Loucy (cell line): ENCODE data around the gene ASCC2.

Experiments used
- H2AFZ ChIP-seq: fragments of 200-600 bp; sonication (generic); 2 replicates; pipeline ENCODE4 v1.6.0; 2016; ENCODE audit warnings: antibody characterized with exemption, mild to moderate bottlenecking, low read length, moderate library complexity
- H3F3A ChIP-seq: fragments of 200-600 bp; 2 replicates; pipeline ENCODE4 v1.6.0; 2016; ENCODE audit warnings: antibody characterized with exemption, low read depth, mild to moderate bottlenecking
- H3K27me3 ChIP-seq: fragments of 200-600 bp; sonication (generic); 2 replicates; pipeline ENCODE4 v1.6.1; 2014; ENCODE audit warnings: low read length, mild to moderate bottlenecking; ENCODE audit not compliant: insufficient read depth, poor library complexity, severe bottlenecking
- H3K36me3 ChIP-seq: fragments of 200-600 bp; sonication (generic); 2 replicates; pipeline ENCODE4 v1.6.1; 2016; ENCODE audit warnings: low read length; ENCODE audit not compliant: insufficient read depth
- H3K4me1 ChIP-seq: fragments of 200-600 bp; sonication (generic); 2 replicates; pipeline ENCODE4 v1.5.1; 2014; ENCODE audit warnings: low read length, mild to moderate bottlenecking; ENCODE audit not compliant: insufficient read depth, poor library complexity, severe bottlenecking
- H3K4me2 ChIP-seq: fragments of 200-600 bp; sonication (generic); 2 replicates; pipeline ENCODE4 v1.6.0; 2014; ENCODE audit warnings: antibody characterized with exemption, low read length, low read depth, mild to moderate bottlenecking; ENCODE audit not compliant: poor library complexity, severe bottlenecking
- H3K4me3 ChIP-seq: fragments of 200-600 bp; sonication (generic); 2 replicates; pipeline ENCODE4 v1.5.1; 2014; ENCODE audit warnings: low read length, mild to moderate bottlenecking, mixed read lengths; ENCODE audit not compliant: poor library complexity, severe bottlenecking
- H3K79me2 ChIP-seq: fragments of 200-600 bp; sonication (generic); 2 replicates; pipeline ENCODE4 v1.6.1; 2014; ENCODE audit warnings: low read length; ENCODE audit not compliant: insufficient read depth
- H3K9ac ChIP-seq: fragments of 200-600 bp; sonication (generic); 2 replicates; pipeline ENCODE4 v1.6.0; 2014; ENCODE audit warnings: mild to moderate bottlenecking, low read depth, low read length, moderate library complexity; ENCODE audit not compliant: poor library complexity, severe bottlenecking
- H3K9me2 ChIP-seq: fragments of 200-600 bp; sonication (generic); replicated peaks from 2 replicates; pipeline ENCODE4 v1.6.1; 2016; ENCODE audit warnings: low read depth, low read length, mixed read lengths
- H3K9me3 ChIP-seq: fragments of 200-600 bp; sonication (generic); 2 replicates; pipeline ENCODE4 v1.6.1; 2014; ENCODE audit warnings: mild to moderate bottlenecking, antibody characterized with exemption, low read length, low read depth; ENCODE audit not compliant: insufficient read depth
- H4K20me1 ChIP-seq: fragments of 200-600 bp; sonication (generic); 2 replicates; pipeline ENCODE4 v1.6.0; 2014; ENCODE audit warnings: antibody characterized with exemption, low read length, mild to moderate bottlenecking; ENCODE audit not compliant: insufficient read depth, poor library complexity, severe bottlenecking
- CTCF ChIP-seq: fragments of 200-600 bp; sonication (generic); conservative IDR thresholded peaks from 2 replicates; pipeline ENCODE4 v1.5.1; 2014; ENCODE audit warnings: mild to moderate bottlenecking, antibody characterized with exemption, low read length
- EZH2phosphoT487 ChIP-seq: fragments of 200-600 bp; IDR thresholded peaks from 2 replicates; pipeline ENCODE4 v1.6.1; 2018; ENCODE audit warnings: antibody characterized with exemption, mild to moderate bottlenecking, moderate library complexity, borderline replicate concordance

ASCC2 gene

GRCh38 chr22:29882716-29883044 lies 44.6 kb upstream of the ASCC2 start:
- Histone ChIP-seq H3F3A (no peaks in the 10 kb centered on the region), H3K27me3 (no peaks in the 10 kb centered on the region), H4K20me1 (peaks cover 45% of the 10 kb centered on the region), H3K4me3 (peak overlapping the region; percentile 96), H3K4me1 (peaks cover 35% of the 10 kb centered on the region), H3K9me3 (no peaks in the 10 kb centered on the region), H2AFZ (peak overlapping the region; percentile 58; the same call in 1 of the 2 replicates), H3K4me2 (peak overlapping the region; percentile 54), H3K79me2 (peaks cover 43% of the 10 kb centered on the region), H3K9ac (no peak overlapping the region), H3K9me2 (no peaks in the 10 kb centered on the region), H3K36me3 (no peaks in the 10 kb centered on the region)
- TF ChIP-seq EZH2phosphoT487 (no peak), CTCF (no peak)

GRCh38 chr22:29879753-29880152 lies 41.7 kb upstream of the ASCC2 start:
- H3K27me3 ChIP-seq: no peaks in the 10 kb centered on the region
- no peak overlapping the region for H3K4me2 ChIP-seq
- no peaks in the 10 kb centered on the region for H3K36me3 ChIP-seq
- H4K20me1 ChIP-seq: peaks cover 16% of the 10 kb centered on the region
- H3K9me2 ChIP-seq: no peaks in the 10 kb centered on the region
- H3F3A ChIP-seq: no peaks in the 10 kb centered on the region
- H3K9me3 ChIP-seq: no peaks in the 10 kb centered on the region
- peaks cover 7% of the 10 kb centered on the region for H3K4me1 ChIP-seq
- TF ChIP-seq EZH2phosphoT487 (no peak), CTCF (no peak)
- H3K9ac ChIP-seq: no peak overlapping the region
- peaks cover 15% of the 10 kb centered on the region for H3K79me2 ChIP-seq
- H2AFZ ChIP-seq: no peak overlapping the region
- no peak overlapping the region for H3K4me3 ChIP-seq

GRCh38 chr22:29877620-29878019 lies 39.5 kb upstream of the ASCC2 start:
- Histone ChIP-seq H3K9me2 (no peaks in the 10 kb centered on the region), H3K4me1 (no peaks in the 10 kb centered on the region), H3K79me2 (no peaks in the 10 kb centered on the region), H3K4me2 (no peak overlapping the region), H3K9me3 (no peaks in the 10 kb centered on the region), H4K20me1 (no peaks in the 10 kb centered on the region), H3K9ac (no peak overlapping the region), H3F3A (no peaks in the 10 kb centered on the region), H3K36me3 (no peaks in the 10 kb centered on the region), H2AFZ (no peak overlapping the region), H3K4me3 (no peak overlapping the region), H3K27me3 (no peaks in the 10 kb centered on the region)
- TF ChIP-seq CTCF (no peak), EZH2phosphoT487 (no peak)
